ENCODE results near the gene CTU2.

The CTU2 gene

GRCh38 chr16:88759976-88760350 lies 53.7 kb downstream of the CTU2 start:
- no peak for DNase-seq (ENCODE audit: low read depth in 3 of 3, low spot score in 1 of 3)

DNA sequence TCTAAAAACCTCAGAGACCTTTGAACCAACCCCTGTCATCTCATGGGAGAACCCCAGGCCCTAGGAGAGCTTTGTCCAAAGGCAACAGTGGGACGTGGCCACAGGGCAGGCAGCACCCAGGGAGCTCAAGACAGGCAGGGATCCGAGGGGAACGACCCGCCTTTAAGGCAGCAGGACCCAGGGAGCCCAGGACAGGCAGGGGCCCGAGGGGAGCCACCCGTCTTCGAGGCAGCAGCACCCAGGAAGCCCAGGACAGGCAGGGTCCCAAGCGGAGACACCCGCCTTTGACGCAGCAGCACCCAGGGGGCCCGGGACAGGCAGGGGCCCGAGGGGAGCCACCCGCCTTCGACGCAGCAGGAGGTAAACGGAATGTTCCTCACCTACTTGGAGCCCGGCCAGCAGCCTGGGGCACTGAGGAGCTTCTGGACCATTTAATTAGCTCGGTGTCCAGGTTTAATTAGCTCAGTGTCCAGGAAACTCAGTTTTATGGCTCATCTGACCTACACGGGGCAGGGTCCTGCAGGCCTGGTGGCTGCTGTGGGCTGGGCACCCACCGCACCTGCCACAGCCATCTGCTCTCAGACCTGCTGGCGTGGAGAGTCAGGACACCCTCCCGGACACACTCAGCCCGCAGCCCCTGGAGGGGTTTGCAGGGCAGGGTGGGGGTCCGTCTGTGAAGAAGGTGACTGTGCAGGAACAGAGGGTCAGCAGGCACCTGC lies 54.3 kb downstream of the CTU2 start:
- DNase-seq (ENCODE audit: low read depth in 3 of 3, low spot score in 1 of 3): no peak

- DNase-seq (ENCODE audit: low read depth in 3 of 3, low spot score in 1 of 3): no peak
Observed at GRCh38 chr16:88761143-88761534, 54.8 kb downstream of the CTU2 start.

DNA sequence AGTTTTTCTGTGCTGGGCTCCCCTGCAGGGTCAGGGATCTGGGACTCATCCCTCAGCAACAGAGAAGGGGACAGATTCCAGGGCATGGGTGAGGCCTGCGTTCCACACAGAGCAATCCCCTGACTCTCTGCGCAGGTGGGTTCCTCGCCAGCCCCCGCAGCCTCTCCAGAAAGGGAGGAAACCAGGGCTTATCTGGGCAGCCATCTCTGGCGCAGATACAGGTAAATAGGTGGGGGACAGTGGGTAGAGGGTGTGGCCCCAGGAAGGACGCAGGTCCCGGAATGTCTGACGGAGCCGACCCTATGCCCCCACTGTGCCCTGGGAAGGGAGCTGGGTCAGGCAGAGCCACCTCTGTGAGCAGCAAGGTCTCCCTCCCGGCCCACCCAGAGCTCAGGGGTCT lies 55.5 kb downstream of the CTU2 start:
- no peak for DNase-seq (ENCODE audit: low read depth in 3 of 3, low spot score in 1 of 3)

DNA sequence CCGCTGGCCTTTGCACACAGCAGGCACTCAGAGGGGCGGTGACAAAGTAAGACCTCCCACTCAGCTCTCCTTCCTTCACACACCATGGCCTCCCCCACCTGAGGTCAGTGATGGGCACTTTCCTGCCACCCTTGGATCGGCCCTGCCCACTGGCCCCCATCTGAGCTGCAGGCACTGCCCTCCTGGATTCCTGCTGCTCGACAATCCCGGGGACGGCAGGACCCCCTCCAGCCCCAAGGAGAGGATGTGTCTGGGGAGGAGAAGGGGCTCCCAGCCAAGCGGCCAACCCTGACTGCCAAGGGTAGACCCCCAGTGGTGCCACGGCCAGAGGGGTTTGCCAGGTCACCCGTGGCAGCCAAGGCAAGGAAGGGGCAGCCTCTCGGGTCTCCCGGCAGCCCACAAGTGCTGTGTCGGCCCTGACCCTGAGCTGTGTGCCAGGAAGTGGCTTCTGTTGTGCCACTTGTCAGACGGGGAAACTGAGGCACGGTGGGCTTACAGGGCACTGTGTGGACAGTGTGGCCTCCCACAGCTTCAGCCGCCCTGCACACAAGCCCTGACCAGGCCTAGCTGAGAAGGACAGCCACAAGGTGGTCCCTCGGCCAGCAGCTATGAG lies 56.1 kb downstream of the CTU2 start:
- DNase-seq (ENCODE audit: low read depth in 3 of 3, low spot score in 1 of 3): no peak

GRCh38 chr16:88762941-88763340 lies 56.6 kb downstream of the CTU2 start:
- DNase-seq (ENCODE audit: low read depth in 3 of 3, low spot score in 1 of 3): no peak

- no peak for DNase-seq (ENCODE audit: low read depth in 3 of 3, low spot score in 1 of 3)
Observed at GRCh38 chr16:88763502-88764053, 57.3 kb downstream of the CTU2 start.

- DNase-seq (ENCODE audit: low read depth in 3 of 3, low spot score in 1 of 3): no peak
Observed at GRCh38 chr16:88764080-88764479, 57.8 kb downstream of the CTU2 start.

DNA sequence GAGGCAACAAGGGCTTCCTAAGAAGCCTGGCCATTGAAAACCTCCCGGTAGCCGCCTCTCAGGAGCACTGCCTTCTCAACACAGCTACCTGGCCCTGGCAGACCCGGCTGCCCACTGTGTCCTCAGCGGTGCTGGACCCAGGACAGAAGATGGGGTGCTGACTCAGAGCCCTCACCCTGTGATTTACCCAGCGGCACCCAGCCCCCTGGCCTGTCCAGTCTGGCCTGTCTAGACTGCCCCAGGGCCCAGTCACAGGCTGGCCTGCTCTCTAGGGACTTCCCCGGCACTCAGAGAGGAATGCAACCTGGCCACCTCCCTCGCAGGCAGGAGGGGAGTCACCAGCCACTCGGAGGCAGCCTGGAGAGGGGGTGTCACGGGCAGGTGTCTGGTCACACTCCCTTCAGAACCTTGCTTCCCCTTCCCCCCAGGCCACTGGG lies 58.6 kb downstream of the CTU2 start:
- DNase-seq (ENCODE audit: low read depth in 3 of 3, low spot score in 1 of 3): no peak

All from stimulated activated CD4-positive, alpha-beta T cell treated with anti-CD3 and anti-CD28 coated beads, TNF-alpha, amount 100 ng/mL, for 1 hour (primary cell).